Measurements from ENCODE around the gene FGFR3.

GRCh38 chr4:1855333-1856070 is 62.4 kb downstream of the FGFR3 start:
- no peak; the same call in 1 of the 2 replicates for TF ChIP-seq POLR2AphosphoS5 (IDR thresholded peaks at IDR 0.05; ENCODE audit: low read depth, low read length)
- TF ChIP-seq TAF1 (IDR thresholded peaks at IDR 0.05; ENCODE audit: borderline replicate concordance, insufficient read depth, low read length) = no peak
- TF ChIP-seq REST (IDR thresholded peaks at IDR 0.05; ENCODE audit: insufficient read depth in 1 of 2, low read depth in 2 of 2, low read length in 2 of 2) = no peak
- no peak for TF ChIP-seq SIN3A (IDR thresholded peaks at IDR 0.05; ENCODE audit: borderline replicate concordance, insufficient read depth, low read length)
- no peak for TF ChIP-seq FOXP2 (optimal IDR thresholded peaks at IDR 0.05; ENCODE audit: borderline replicate concordance, extremely low read depth, extremely low read length, insufficient read depth)

Measured in PFSK-1 (cell line).